Measurements from ENCODE around the gene OR52E8.
A peak's percentile ranks its signal among the peaks of the same experiment; 100 is the strongest.

OR52E8 gene

DNA sequence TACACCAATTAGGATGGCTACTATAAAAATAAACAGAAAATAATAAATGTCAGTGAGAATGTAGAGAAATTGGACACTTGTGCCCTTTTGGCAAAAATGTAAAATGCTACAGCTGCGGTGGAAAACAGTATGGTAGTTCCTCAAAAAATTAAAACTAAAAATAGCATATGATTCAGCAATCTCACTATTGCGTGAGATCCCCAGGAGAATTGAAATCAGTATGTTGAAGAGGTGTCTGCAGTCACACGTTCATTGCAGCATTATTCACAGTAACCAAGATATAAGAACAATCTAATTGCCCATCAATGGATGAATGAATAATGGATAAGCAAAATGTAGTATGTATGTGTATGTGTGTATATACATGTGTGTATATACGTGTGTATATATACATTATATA lies 42.0 kb downstream of the OR52E8 start:
- no peaks in the 10 kb centered on the region for H3K36me3 Mint-ChIP-seq (ENCODE audit: low read depth)
- TF ChIP-seq, protein P1, sequence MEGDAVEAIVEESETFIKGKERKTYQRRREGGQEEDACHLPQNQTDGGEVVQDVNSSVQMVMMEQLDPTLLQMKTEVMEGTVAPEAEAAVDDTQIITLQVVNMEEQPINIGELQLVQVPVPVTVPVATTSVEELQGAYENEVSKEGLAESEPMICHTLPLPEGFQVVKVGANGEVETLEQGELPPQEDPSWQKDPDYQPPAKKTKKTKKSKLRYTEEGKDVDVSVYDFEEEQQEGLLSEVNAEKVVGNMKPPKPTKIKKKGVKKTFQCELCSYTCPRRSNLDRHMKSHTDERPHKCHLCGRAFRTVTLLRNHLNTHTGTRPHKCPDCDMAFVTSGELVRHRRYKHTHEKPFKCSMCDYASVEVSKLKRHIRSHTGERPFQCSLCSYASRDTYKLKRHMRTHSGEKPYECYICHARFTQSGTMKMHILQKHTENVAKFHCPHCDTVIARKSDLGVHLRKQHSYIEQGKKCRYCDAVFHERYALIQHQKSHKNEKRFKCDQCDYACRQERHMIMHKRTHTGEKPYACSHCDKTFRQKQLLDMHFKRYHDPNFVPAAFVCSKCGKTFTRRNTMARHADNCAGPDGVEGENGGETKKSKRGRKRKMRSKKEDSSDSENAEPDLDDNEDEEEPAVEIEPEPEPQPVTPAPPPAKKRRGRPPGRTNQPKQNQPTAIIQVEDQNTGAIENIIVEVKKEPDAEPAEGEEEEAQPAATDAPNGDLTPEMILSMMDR (IDR thresholded peaks at IDR 0.05) = no peak
- H3K27me3 Mint-ChIP-seq (ENCODE audit: low read depth, poor library complexity) = peaks cover 7% of the 10 kb centered on the region
- no peak for DNase-seq
- H3K27ac Mint-ChIP-seq = no peak overlapping the region
- no peak overlapping the region for H3K4me3 Mint-ChIP-seq
- no peaks in the 10 kb centered on the region for H3K4me1 Mint-ChIP-seq
- H3K9me3 Mint-ChIP-seq = no peaks in the 10 kb centered on the region

DNA sequence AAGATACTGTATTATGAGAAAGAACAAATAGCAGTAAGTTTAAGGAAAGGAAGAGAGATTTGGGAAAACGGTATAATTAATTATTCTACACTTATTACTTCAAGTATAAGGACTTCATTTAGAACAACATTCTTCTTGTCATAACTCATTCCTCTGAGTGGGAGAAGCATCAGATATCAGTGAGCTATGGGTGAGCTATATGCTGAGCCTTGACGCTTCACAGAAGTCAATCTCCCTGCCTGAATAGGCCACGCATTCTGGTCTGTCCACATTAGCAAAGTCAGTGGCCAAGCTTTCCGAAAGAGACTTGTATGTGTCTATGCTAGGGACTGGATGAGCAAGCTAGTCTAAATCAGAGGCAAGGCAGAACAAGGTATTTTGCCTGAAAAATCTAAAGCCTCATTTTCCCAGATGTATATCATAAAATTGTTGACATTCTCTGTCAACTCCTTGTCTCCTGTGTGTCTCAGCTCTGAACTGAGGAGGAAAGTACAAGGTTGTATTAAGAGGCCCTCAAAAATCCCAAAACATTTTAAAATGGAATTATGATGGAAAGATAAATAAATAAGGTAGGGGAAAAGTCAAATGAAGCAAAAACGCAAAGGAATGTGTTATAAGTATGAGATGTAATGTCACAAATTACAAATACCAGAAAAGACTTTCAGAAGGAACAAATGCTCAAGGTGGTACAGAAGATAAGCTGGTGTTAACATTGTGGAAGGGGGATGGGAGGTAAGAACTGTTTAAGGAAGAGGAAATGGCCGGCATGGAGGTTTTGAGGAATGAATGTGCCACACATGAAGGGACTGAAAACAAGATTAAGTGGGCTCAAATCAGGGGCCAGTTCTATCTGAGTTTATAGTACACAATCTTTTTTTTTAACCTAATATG lies 47.3 kb downstream of the OR52E8 start:
- Mint-ChIP-seq H3K4me1 (peaks cover 17% of the 10 kb centered on the region), H3K9me3 (no peaks in the 10 kb centered on the region), H3K4me3 (no peak overlapping the region), H3K27ac (no peak overlapping the region), H3K36me3 (ENCODE audit: low read depth) (no peaks in the 10 kb centered on the region), H3K27me3 (ENCODE audit: low read depth, poor library complexity) (peaks cover 12% of the 10 kb centered on the region)
- TF ChIP-seq, protein P1 (IDR thresholded peaks at IDR 0.05) = no peak
- DNase-seq = no peak

DNA sequence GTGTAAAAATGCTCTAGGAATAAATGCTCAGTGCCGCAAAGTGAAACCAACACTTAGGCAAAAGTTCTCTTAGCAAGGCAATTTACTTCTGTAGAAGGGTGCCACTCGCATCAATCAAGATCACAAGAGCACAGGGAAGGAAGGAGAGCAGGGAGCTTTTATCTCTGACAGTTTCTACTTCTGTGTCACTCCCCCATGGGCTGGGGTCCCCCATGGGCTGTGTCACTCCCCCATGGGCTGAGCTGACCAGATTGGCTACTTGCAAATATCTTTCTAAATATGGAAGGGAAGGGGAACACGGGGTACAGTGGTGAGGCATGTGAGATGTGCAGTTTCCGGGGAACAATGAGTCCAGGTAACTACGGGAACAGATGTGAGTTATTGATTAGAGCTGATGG lies 48.4 kb downstream of the OR52E8 start:
- peak overlapping the region; percentile 87 for H3K4me3 Mint-ChIP-seq
- H3K36me3 Mint-ChIP-seq (ENCODE audit: low read depth) = no peaks in the 10 kb centered on the region
- H3K9me3 Mint-ChIP-seq = peaks cover 4% of the 10 kb centered on the region
- H3K4me1 Mint-ChIP-seq = peaks cover 21% of the 10 kb centered on the region
- TF ChIP-seq, protein P1 (IDR thresholded peaks at IDR 0.05) = no peak
- H3K27ac Mint-ChIP-seq = no peak overlapping the region
- peaks cover 18% of the 10 kb centered on the region for H3K27me3 Mint-ChIP-seq (ENCODE audit: low read depth, poor library complexity)
- DNase-seq = no peak

DNA sequence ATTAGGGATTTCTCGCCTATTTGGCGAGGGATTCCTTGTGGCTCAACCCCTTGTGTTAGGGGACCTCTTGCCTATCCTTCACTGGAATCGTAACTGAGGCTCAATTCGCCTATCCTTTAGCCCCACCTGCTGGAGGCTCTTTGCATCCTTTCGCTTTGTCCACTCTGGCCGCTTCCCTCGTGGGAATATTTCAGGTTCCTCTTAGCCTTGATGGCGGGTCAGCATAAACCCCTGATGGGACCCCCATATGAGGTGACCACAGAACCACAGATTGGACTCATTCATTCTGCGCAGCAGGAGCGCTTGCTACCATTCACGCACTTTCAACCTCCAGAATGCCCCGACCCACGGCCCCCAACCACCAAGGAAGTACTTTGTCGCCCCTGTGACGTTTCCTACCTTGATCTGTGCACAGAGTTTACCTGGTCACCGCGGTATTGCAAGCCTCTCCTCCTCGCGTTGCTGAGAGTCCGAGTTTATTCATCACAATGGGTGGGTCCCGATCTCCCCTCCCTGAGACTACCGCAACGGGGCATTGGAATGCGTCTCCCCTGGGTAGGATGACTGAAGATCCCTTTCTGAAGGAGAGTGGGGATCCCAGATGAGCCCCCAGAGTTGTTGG lies 48.9 kb downstream of the OR52E8 start, which contains the start of gene OR52N2:
OR52N2 (plus strand) TSS at position 425 of the 622 bp plus-strand sequence. CDS start 11,412 bp downstream, outside the sequence.
- peaks cover 9% of the 10 kb centered on the region for H3K9me3 Mint-ChIP-seq
- H3K27me3 Mint-ChIP-seq (ENCODE audit: low read depth, poor library complexity) = peaks cover 19% of the 10 kb centered on the region
- H3K4me3 Mint-ChIP-seq = peak within 1 kb of the TSS; percentile 87
- H3K4me1 Mint-ChIP-seq = peaks cover 23% of the 10 kb centered on the region
- H3K27ac Mint-ChIP-seq = no peak within 1 kb of the TSS
- peak; percentile 80 for DNase-seq
- TF ChIP-seq, protein P1 (IDR thresholded peaks at IDR 0.05) = peak; percentile 79
- no peaks in the 10 kb centered on the region for H3K36me3 Mint-ChIP-seq (ENCODE audit: low read depth)

DNA sequence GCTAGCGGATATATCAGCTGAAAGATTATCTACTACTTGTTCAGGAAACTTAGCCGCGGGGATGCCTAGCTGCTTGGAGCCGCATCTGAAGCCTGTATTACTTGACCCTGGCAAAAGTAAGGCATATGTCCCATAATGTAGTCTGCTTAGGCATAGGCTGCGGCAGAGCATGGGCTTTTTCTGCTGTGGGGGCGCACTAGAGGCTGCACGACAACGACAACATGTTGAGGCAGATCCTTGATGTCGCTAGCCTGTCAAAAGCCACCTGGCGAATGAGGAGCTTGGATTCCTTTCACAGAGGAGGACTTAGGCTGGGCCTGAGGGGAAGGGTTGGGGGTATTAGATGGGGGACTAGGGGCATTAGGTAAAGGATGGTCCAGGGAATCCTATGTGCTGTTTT lies 49.9 kb downstream of the OR52E8 start:
- Mint-ChIP-seq H3K27ac (no peak overlapping the region), H3K4me3 (no peak overlapping the region), H3K9me3 (peaks cover 16% of the 10 kb centered on the region), H3K4me1 (peaks cover 23% of the 10 kb centered on the region), H3K36me3 (ENCODE audit: low read depth) (no peaks in the 10 kb centered on the region), H3K27me3 (ENCODE audit: low read depth, poor library complexity) (peaks cover 19% of the 10 kb centered on the region)
- DNase-seq = no peak
- TF ChIP-seq, protein P1 (IDR thresholded peaks at IDR 0.05) = no peak
